Smooth muscle cell of the umbilical artery (primary cell): ENCODE data around the gene GSE1. TPM values are rescaled to one million over a fixed set of nuclear protein-coding genes. Genes with fewer than 3 reads are reported as not detected.

ENCODE experiments used
- total RNA-seq: library from RNA; depleted of rRNA; stranded (reverse); fragments of >200 nt; gene quantifications from 2 replicates; pipeline ENCODE4 v1.2.3, GENCODE V29; 2014

GSE1 gene
- 44.8 and 65.2 TPM in 2 replicates for total RNA-seq

DNA sequence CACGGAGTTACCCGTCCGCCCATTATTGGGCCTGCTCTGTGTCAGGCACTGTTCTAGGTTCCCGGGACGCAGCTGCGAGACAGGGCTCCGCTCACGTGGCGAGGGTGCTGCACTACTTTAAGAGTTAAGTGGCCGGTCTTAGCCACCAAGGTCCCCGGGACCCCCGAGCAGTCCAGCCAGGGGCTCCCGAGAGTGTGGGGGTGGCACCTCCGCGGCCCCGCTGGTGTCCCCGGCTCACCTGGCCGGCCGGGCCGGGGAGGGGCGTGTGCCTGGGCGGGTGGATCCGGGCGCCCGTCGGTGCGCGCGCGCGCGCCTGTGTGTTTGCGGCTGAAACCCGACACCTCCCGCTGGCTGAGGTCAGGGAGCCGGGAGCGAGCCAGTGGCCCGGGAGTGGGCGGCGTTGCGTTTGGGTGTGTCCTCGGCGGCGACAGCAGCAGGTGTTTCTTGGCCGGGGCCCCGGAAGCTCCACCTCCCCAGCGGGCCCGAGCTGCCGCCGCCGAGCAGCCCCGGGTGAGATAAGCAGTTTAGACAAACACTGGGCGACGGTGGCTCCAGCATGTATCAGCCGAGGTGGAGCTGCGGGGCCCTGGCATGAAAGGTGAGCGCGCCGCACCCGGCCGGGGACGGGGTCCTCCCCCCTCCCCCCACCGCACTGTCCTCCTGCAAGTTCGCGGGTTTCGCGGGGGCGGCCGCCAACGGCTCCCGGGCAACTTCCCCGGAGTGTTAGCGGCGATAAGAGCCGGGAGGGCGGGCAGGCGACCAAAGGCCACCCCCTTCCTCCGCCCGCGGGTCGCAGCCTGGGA lies at the start of gene GSE1:
TSS of gene GSE1 (plus strand) at position 522 of the 803 bp plus-strand sequence. CDS start at position 592, 70 bp downstream.

GRCh38 chr16:85688586-85689284 lies 75.6 kb downstream of the GSE1 start, which contains the start of gene GINS2:
TSS of gene GINS2 (minus strand) at chr16:85688954. CDS start at chr16:85688898, 56 bp downstream.

Other genes starting within 250 kb of the GSE1 start
- gene GINS2, start 75.6 kb downstream of the GSE1 start, total RNA-seq, result 0.89 and 4.4 TPM in 2 replicates
- 11.6 and 12.6 TPM in 2 replicates for gene C16orf74, start 137.8 kb downstream of the GSE1 start, total RNA-seq
- gene EMC8, start 186.2 kb downstream of the GSE1 start, total RNA-seq, result 18.4 and 24.3 TPM in 2 replicates
- 233 and 379 TPM in 2 replicates for gene COX4I1, start 186.4 kb downstream of the GSE1 start, total RNA-seq